HCT116 (cell line): ENCODE results near the gene NOTUM.
A peak's percentile ranks its signal among the peaks of the same experiment; 100 is the strongest.

Source experiments
- EGR1 ChIP-seq: IDR thresholded peaks from 2 replicates; pipeline ENCODE4 v1.6.1; 2012; ENCODE audit warnings: low read depth
- EZH2 ChIP-seq: fragments of 200-600 bp; sonication (generic); IDR thresholded peaks from 2 replicates; pipeline ENCODE4 v1.6.1; 2017; ENCODE audit warnings: antibody characterized with exemption, mixed run types
- EZH2phosphoT487 ChIP-seq: fragments of 200-600 bp; IDR thresholded peaks from 2 replicates; pipeline ENCODE4 v1.6.1; 2018; ENCODE audit warnings: antibody characterized with exemption, borderline replicate concordance
- POLR2A ChIP-seq: IDR thresholded peaks from 2 replicates; pipeline ENCODE4 v1.7.0; 2011; ENCODE audit warnings: borderline replicate concordance; ENCODE audit not compliant: insufficient read depth, insufficient read length; ENCODE audit errors: extremely low read depth
- POLR2AphosphoS5 ChIP-seq: IDR thresholded peaks from 2 replicates; pipeline ENCODE4 v1.6.1; 2011; ENCODE audit warnings: mild to moderate bottlenecking, low read depth, low read length, moderate library complexity
- SIN3A ChIP-seq: IDR thresholded peaks from 2 replicates; pipeline ENCODE4 v1.6.1; 2012; ENCODE audit warnings: low read depth
- ZNF274 ChIP-seq: fragments of 200-500 bp; sonication (Bioruptor generic); IDR thresholded peaks from 2 replicates; pipeline ENCODE4 v1.6.1; 2014; ENCODE audit warnings: mild to moderate bottlenecking, low read depth, low read length, inconsistent platforms
- TF ChIP-seq, protein P1 (sequence below), 3 experiments: fragments of 200-600 bp in 1 of 3; sonication (generic) in 1 of 3; IDR thresholded peaks in 2 of 3; conservative IDR thresholded peaks in 1 of 3; 2 replicates each; pipeline ENCODE4 v1.5.1; 2012 to 2017; ENCODE audit warnings: low read depth in 2 of 3, low read length in 2 of 3, antibody characterized with exemption in 1 of 3, borderline replicate concordance in 1 of 3, control low read depth in 1 of 3, mild to moderate bottlenecking in 1 of 3, mixed read lengths in 1 of 3, mixed run types in 1 of 3, moderate library complexity in 1 of 3; ENCODE audit not compliant: insufficient read depth in 1 of 3
- TF ChIP-seq, protein P2 (sequence below): IDR thresholded peaks from 2 replicates; pipeline ENCODE4 v1.6.1; 2012; ENCODE audit warnings: low read depth

DNA sequence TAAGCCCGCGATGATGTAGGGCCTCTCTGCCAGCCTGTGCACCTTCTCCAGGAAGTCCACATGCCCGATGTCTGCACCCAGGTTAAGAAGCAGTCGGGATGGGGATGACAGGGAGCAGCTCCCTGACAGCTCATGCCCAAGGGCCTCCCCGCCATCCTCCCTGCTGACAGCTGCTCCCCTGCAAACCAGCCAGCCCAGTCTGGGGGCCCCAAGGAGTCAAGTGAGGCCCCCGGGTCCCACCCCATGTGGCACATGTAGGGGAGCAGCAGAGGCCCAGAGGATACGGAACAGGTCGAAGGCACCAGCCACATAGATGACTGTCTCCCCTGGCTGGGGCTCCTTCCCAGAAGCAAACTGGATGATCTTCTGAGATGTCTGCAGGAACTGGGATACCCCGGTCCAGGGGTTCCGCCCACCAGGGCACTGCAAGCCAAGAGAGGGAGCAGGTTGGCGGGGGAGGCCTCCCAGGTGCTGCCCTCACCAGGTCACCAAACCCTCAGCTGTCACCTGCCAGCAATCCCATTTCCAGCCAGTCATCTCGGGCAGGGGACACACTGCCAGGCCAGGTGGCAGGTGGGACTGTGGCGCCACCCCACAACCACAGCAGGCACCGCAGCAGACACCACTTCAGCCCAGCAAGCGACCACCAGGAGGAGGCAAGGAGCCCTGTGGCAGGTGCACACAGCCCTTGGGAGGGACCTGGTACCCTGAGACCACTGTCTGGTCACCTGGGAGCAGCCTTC lies 54.3 kb downstream of the NOTUM start:
- TF ChIP-seq, protein P1, sequence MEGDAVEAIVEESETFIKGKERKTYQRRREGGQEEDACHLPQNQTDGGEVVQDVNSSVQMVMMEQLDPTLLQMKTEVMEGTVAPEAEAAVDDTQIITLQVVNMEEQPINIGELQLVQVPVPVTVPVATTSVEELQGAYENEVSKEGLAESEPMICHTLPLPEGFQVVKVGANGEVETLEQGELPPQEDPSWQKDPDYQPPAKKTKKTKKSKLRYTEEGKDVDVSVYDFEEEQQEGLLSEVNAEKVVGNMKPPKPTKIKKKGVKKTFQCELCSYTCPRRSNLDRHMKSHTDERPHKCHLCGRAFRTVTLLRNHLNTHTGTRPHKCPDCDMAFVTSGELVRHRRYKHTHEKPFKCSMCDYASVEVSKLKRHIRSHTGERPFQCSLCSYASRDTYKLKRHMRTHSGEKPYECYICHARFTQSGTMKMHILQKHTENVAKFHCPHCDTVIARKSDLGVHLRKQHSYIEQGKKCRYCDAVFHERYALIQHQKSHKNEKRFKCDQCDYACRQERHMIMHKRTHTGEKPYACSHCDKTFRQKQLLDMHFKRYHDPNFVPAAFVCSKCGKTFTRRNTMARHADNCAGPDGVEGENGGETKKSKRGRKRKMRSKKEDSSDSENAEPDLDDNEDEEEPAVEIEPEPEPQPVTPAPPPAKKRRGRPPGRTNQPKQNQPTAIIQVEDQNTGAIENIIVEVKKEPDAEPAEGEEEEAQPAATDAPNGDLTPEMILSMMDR (IDR thresholded peaks at IDR 0.05 in 2 of 3, conservative IDR thresholded peaks at IDR 0.05 in 1 of 3; ENCODE audit: borderline replicate concordance in 1 of 3, insufficient read depth in 1 of 3, low read depth in 2 of 3, low read length in 2 of 3) = peak; percentile 71 to 99 (median 79)
- TF ChIP-seq POLR2A (no peak), EZH2phosphoT487 (no peak), EGR1 (no peak), POLR2AphosphoS5 (no peak; the same call in 1 of the 2 replicates), EZH2 (no peak), SIN3A (no peak), ZNF274 (no peak)
- TF ChIP-seq, protein P2, sequence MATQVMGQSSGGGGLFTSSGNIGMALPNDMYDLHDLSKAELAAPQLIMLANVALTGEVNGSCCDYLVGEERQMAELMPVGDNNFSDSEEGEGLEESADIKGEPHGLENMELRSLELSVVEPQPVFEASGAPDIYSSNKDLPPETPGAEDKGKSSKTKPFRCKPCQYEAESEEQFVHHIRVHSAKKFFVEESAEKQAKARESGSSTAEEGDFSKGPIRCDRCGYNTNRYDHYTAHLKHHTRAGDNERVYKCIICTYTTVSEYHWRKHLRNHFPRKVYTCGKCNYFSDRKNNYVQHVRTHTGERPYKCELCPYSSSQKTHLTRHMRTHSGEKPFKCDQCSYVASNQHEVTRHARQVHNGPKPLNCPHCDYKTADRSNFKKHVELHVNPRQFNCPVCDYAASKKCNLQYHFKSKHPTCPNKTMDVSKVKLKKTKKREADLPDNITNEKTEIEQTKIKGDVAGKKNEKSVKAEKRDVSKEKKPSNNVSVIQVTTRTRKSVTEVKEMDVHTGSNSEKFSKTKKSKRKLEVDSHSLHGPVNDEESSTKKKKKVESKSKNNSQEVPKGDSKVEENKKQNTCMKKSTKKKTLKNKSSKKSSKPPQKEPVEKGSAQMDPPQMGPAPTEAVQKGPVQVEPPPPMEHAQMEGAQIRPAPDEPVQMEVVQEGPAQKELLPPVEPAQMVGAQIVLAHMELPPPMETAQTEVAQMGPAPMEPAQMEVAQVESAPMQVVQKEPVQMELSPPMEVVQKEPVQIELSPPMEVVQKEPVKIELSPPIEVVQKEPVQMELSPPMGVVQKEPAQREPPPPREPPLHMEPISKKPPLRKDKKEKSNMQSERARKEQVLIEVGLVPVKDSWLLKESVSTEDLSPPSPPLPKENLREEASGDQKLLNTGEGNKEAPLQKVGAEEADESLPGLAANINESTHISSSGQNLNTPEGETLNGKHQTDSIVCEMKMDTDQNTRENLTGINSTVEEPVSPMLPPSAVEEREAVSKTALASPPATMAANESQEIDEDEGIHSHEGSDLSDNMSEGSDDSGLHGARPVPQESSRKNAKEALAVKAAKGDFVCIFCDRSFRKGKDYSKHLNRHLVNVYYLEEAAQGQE = no peak
